ENCODE results near the gene RUVBL1. TPM values are rescaled to one million over a fixed set of nuclear protein-coding genes. Genes with fewer than 3 reads are reported as not detected.
A peak's percentile ranks its signal among the peaks of the same experiment; 100 is the strongest.

The RUVBL1 gene
- total RNA-seq, 8 experiments from 2014 or later: 38.9 to 156 (median 74.7) TPM

GRCh38 chr3:128078875-128079274, 44.7 kb downstream of the RUVBL1 start:
- no peak for ATAC-seq (replicated peaks in 6 of 8)
- in situ Hi-C loops (cut with MboI; ENCODE audit: low pct_unique_long_range_greater_than_20kb in 2 of 9, low sequenced_read_pairs in 9 of 9, unreplicated experiment in 9 of 9): loop anchor here in 1 of 9 experiments (25.0 kb wide), 2 partner anchors 408 to 533 kb away; partner anchors contain the start of gene GATA2
- H3K4me1 ChIP-seq (replicated peaks in 1 of 2): peaks cover 28 to 37% of the 10 kb centered on the region in 2 donors
- no peak overlapping the region for H3K4me3 ChIP-seq
- H3K27ac ChIP-seq: no peak overlapping the region
- 80 to 100% (median 96%) methylated on average over 1 to 4 of the region's 8 CpGs; no CpG with 5 or more reads in 4 of the 10 experiments for WGBS, 10 experiments

DNA sequence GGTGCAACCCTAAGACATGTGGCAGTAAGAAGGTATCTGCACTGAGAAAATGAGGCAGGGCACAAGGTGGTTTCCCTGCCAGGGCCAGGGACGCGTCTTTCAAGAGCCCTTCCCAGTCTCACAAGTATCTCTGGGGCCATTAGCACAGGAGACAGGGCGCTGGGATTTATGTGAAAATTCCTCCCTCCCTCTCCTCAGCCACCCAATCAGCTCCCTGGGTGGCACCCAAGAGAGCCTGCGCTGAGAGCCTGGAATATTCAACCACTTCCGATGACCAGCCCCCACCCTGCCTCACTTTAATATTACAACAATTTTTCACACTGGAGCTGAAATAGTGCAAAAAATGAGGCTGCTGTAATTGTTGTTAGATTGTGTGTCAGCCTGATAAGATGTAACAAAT, 45.3 kb downstream of the RUVBL1 start:
- in situ Hi-C loops (cut with MboI; ENCODE audit: low pct_unique_long_range_greater_than_20kb in 2 of 9, low sequenced_read_pairs in 9 of 9, unreplicated experiment in 9 of 9): loop anchor here in 1 of 9 experiments (25.0 kb wide), 2 partner anchors 409 to 534 kb away; partner anchors contain the start of gene GATA2
- 19 to 80% (median 70%) methylated on average over 1 to 3 of the region's 5 CpGs; no CpG with 5 or more reads in 6 of the 10 experiments for WGBS, 10 experiments
- peaks cover 28 to 37% of the 10 kb centered on the region in 2 donors for H3K4me1 ChIP-seq (replicated peaks in 1 of 2)
- H3K27ac ChIP-seq: peak overlapping the region; percentile 85
- ATAC-seq (replicated peaks in 6 of 8): peak; percentile 12 to 71 (median 31)
- no peak overlapping the region for H3K4me3 ChIP-seq

GRCh38 chr3:128077665-128078064, 45.9 kb downstream of the RUVBL1 start:
- WGBS, 10 experiments: 0 to 83% (median 80%) methylated on average over 1 of the region's 1 CpG; no CpG with 5 or more reads in 7 of the 10 experiments
- in situ Hi-C loops (cut with MboI; ENCODE audit: low pct_unique_long_range_greater_than_20kb in 2 of 9, low sequenced_read_pairs in 9 of 9, unreplicated experiment in 9 of 9): loop anchor here in 1 of 9 experiments (25.0 kb wide), 2 partner anchors 410 to 535 kb away; partner anchors contain the start of gene GATA2
- Histone ChIP-seq H3K4me1 (replicated peaks in 1 of 2) (peaks cover 28 to 37% of the 10 kb centered on the region in 2 donors), H3K4me3 (peak overlapping the region in 1 of 5 donors; percentile 30), H3K27ac (peak overlapping the region; percentile 85)
- ATAC-seq (replicated peaks in 6 of 8): no peak

DNA sequence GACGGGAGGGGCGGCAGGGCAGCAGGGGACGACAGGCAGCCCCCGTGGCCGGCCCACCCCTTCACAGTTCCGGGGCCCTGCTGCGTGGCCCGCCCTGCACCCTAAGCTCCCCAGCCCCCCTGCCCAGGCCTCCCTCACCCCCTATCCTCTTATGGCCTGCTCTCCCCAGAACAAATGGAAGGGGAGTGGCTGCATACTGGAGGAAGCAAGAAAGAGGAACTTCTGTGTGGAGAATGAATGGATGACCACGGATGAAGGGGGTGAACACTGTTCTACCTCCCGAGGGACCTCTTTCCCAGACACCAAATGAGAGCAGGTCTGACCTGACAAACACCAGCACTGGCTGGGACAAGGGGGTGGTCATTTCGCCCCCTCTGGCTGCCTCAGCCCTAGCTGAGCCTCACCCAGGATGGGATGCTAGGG, 46.4 kb downstream of the RUVBL1 start:
- 40% methylated on average over 2 of the region's 11 CpGs; no CpG with 5 or more reads in 9 of the 10 experiments for WGBS, 10 experiments
- Histone ChIP-seq H3K27ac (peak overlapping the region; percentile 85), H3K4me1 (replicated peaks in 1 of 2) (peaks cover 28 to 37% of the 10 kb centered on the region in 2 donors), H3K4me3 (peak overlapping the region; percentile 5 to 30 (median 23))
- in situ Hi-C loops (cut with MboI; ENCODE audit: low pct_unique_long_range_greater_than_20kb in 2 of 9, low sequenced_read_pairs in 9 of 9, unreplicated experiment in 9 of 9): loop anchor here in 1 of 9 experiments (25.0 kb wide), 2 partner anchors 410 to 535 kb away; partner anchors contain the start of gene GATA2
- peak in 6 of 8 experiments; percentile 0 to 66 (median 47) for ATAC-seq (replicated peaks in 6 of 8)

DNA sequence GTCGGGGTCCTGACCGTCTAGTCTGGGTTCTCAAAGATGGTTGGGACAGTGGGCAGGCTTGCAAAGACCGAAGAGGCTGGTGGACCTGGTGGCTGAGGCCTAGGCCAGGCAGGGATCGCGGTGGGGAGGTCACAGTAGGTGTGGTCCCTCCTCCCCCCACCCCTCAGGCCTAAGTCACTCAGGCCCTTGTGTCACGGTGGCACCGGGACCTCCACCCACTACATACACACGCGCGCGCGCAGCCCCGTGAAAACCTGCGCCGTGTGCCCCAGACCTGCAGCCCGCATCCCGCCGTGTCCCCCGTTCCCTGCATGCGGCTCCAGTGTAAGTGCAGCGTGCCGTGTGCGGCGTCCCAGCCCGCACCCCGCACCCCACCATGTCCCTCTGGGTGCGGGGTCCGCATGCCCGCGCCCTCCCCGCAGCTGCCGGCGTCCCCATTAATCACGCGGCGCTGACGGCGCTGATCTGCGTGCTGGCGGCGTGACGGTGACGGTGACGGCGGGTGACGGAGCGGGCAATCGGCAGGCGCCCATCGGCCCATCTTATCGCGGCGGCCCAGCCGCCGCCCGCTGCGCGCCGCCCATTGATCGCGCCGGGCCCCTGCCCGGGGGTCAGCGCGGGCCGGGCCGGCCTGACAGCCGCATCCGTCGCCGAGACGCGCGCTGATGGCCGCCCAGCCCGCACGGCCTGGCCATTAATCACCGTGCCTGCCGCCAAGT, 47.0 kb downstream of the RUVBL1 start:
- in situ Hi-C loops (cut with MboI; ENCODE audit: low pct_unique_long_range_greater_than_20kb in 2 of 9, low sequenced_read_pairs in 9 of 9, unreplicated experiment in 9 of 9): loop anchor here in 1 of 9 experiments (25.0 kb wide), 2 partner anchors 411 to 536 kb away; partner anchors contain the start of gene GATA2
- 22% methylated on average over 8 of the region's 79 CpGs; no CpG with 5 or more reads in 9 of the 10 experiments for WGBS, 10 experiments
- Histone ChIP-seq H3K27ac (peak overlapping the region; percentile 85), H3K4me3 (peak overlapping the region; percentile 5 to 30 (median 23)), H3K4me1 (replicated peaks in 1 of 2) (peaks cover 28 to 37% of the 10 kb centered on the region in 2 donors)
- peak in 6 of 8 experiments; percentile 0 to 73 (median 67) for ATAC-seq (replicated peaks in 6 of 8)

- peak; percentile 47 to 69 (median 55) for ATAC-seq (replicated peaks in 6 of 8)
- in situ Hi-C loops (cut with MboI; ENCODE audit: low pct_unique_long_range_greater_than_20kb in 2 of 9, low sequenced_read_pairs in 9 of 9, unreplicated experiment in 9 of 9): loop anchor here in 1 of 9 experiments (25.0 kb wide), 2 partner anchors 411 to 536 kb away; partner anchors contain the start of gene GATA2
- peak overlapping the region; percentile 85 for H3K27ac ChIP-seq
- H3K4me3 ChIP-seq: peak overlapping the region in 4 of 5 donors; percentile 18 to 30 (median 26)
- 8 to 50% (median 11%) methylated on average over 2 to 10 of the region's 78 CpGs; no CpG with 5 or more reads in 5 of the 10 experiments for WGBS, 10 experiments
- H3K4me1 ChIP-seq (replicated peaks in 1 of 2): peaks cover 28 to 37% of the 10 kb centered on the region in 2 donors
Measured at GRCh38 chr3:128075522-128076482, 47.8 kb downstream of the RUVBL1 start.

DNA sequence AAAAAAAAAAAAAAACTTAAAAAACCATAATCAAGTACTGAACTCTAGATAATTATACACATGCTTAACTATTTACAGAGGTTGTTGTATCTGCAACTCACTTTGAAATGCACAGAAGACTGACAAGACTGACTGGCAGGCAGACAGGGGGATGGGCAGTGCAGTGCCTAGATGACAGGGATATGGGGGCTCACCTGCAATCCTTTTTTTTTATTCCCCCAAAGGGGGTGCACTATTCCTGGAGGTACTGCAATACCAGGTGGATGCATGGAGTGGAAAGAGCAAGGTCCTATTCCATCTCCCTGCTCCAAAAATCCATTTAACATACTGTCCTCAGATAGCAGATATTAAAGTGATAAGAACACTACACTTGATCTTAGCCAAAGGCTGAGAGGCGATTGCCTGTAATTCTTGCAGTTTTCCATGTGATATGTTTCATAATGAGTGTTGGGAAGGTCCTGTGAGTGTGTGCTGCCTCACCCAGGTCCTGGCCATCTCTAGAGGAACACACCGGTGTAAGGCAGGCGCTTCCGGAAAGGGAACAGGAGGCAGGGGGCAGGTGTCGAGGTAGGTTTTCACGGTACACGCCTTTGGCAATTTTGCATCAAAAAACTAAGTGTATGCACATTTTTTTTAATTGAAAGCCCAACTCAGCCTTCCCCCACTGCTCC, 48.6 kb downstream of the RUVBL1 start:
- peak in 7 of 8 experiments; percentile 2 to 39 (median 5) for ATAC-seq (replicated peaks in 6 of 8)
- Histone ChIP-seq H3K4me1 (replicated peaks in 1 of 2) (peaks cover 28 to 37% of the 10 kb centered on the region in 2 donors), H3K27ac (peak overlapping the region in 1 of 2 donors; percentile 29), H3K4me3 (peak overlapping the region in 2 of 5 donors; percentile 17 to 21)
- in situ Hi-C loops (cut with MboI; ENCODE audit: low pct_unique_long_range_greater_than_20kb in 2 of 9, low sequenced_read_pairs in 9 of 9, unreplicated experiment in 9 of 9): loop anchor here in 1 of 9 experiments (25.0 kb wide), 2 partner anchors 412 to 537 kb away; partner anchors contain the start of gene GATA2
- 14 to 88% (median 50%) methylated on average over 1 to 7 of the region's 7 CpGs; no CpG with 5 or more reads in 3 of the 10 experiments for WGBS, 10 experiments

GRCh38 chr3:128073807-128074206, 49.8 kb downstream of the RUVBL1 start:
- no peak overlapping the region for H3K27ac ChIP-seq
- H3K4me3 ChIP-seq: no peak overlapping the region
- ATAC-seq (replicated peaks in 6 of 8): no peak
- H3K4me1 ChIP-seq (replicated peaks in 1 of 2): peaks cover 28 to 34% of the 10 kb centered on the region in 2 donors
- 60 to 100% (median 83%) methylated on average over 1 to 2 of the region's 2 CpGs; no CpG with 5 or more reads in 1 of the 10 experiments for WGBS, 10 experiments
- in situ Hi-C loops (cut with MboI; ENCODE audit: low pct_unique_long_range_greater_than_20kb in 2 of 9, low sequenced_read_pairs in 9 of 9, unreplicated experiment in 9 of 9): no loop called here

DNA sequence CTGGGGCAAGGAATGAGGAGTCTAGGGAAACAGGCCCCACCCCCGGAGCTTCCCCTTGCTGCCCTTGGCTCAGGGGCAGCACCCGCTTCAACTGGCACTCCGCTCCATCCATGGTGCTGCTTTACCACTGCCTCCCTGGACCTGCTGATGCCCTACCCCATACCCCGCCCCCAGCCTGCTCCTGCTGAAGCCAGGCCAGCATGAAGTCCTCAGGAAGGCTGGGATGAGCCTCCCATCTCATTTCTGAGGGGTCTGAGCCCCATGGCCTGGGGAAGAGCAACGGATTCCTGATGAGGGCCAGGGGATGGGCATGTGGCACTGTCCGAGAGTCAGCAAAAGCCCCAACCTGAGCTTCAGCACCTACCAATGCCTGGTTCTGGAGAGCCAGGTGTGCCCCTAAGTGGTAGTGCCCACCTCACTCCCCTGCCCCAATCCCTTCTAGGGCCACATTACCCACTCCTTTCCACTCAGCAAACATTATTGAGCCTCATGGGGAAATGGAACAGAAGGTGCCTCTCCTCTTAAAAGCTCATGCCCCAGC, 50.4 kb downstream of the RUVBL1 start:
- 83 to 100% methylated on average over 1 of the region's 6 CpGs; no CpG with 5 or more reads in 8 of the 10 experiments for WGBS, 10 experiments

DNA sequence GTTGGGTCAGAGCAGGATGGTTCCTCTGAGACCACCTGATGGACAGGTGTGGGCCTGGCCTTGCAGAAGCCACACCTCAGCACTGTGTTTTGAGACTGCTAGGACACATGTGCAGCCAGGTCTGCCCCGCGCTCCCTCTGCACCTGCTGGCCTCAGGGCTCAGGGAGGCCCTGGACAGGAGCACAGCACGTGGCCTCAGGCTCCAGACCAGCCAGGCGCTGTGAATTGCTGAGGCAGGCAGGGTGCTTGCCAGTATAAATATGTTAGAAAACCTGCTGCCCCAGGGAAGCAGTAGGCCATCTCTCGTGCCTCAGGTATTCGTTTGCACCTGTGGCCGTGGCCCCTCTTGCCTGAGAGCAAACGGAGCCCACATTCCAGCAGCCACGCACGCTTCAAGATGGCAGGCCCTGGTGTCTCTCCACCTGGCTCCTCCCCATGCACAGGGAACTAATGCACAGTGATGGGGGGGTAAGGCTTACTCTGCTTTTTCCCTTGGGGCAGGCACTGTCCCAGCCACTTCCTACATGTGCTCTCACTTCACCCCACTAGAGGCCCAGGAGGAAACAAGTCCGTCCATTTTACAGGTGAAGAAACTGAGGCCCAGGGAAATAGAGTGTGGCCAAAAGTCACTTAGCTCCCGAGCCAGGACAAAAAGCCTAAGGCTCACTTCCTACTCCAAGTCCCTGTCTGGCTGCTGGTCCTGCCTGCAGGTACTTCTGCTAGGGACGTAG, 51.0 kb downstream of the RUVBL1 start:
- Histone ChIP-seq H3K4me3 (no peak overlapping the region), H3K4me1 (replicated peaks in 1 of 2) (peaks cover 18 to 22% of the 10 kb centered on the region in 2 donors), H3K27ac (no peak overlapping the region)
- ATAC-seq (replicated peaks in 6 of 8): no peak
- 90 to 100% (median 100%) methylated on average over 1 to 7 of the region's 13 CpGs; no CpG with 5 or more reads in 2 of the 10 experiments for WGBS, 10 experiments
- in situ Hi-C loops (cut with MboI; ENCODE audit: low pct_unique_long_range_greater_than_20kb in 2 of 9, low sequenced_read_pairs in 9 of 9, unreplicated experiment in 9 of 9): no loop called here

More for the DNA sequence above, 50.4 kb downstream of the RUVBL1 start:
- Histone ChIP-seq H3K4me1 (replicated peaks in 1 of 2) (peaks cover 24 to 29% of the 10 kb centered on the region in 2 donors), H3K27ac (no peak overlapping the region), H3K4me3 (no peak overlapping the region)
- no peak for ATAC-seq (replicated peaks in 6 of 8)
- in situ Hi-C loops (cut with MboI; ENCODE audit: low pct_unique_long_range_greater_than_20kb in 2 of 9, low sequenced_read_pairs in 9 of 9, unreplicated experiment in 9 of 9): no loop called here

Measured in motor neuron (in vitro differentiated cells).